Mesodermal cell (in vitro differentiated cells): Measurements from ENCODE around the gene SLC44A1.

Source experiments
- H3K27ac ChIP-seq: 2 replicates; pipeline ENCODE4 v1.7.0; 2013; ENCODE audit warnings: mild to moderate bottlenecking, low read depth, low read length, moderate library complexity; ENCODE audit not compliant: severe bottlenecking
- H3K36me3 ChIP-seq: 2 replicates; pipeline ENCODE4 v1.7.1; 2013; ENCODE audit warnings: mild to moderate bottlenecking, low read length, moderate library complexity; ENCODE audit not compliant: control insufficient read depth, insufficient read depth
- H3K4me1 ChIP-seq: one replicate; pipeline ENCODE4 v1.7.1; 2013; ENCODE audit warnings: mild to moderate bottlenecking, low read length; ENCODE audit not compliant: insufficient read depth, control insufficient read depth, poor library complexity, severe bottlenecking
- H3K4me3 ChIP-seq: 2 replicates; pipeline ENCODE4 v1.7.0; 2013; ENCODE audit warnings: low read length, control low read depth, mild to moderate bottlenecking; ENCODE audit not compliant: insufficient read depth, poor library complexity, severe bottlenecking; ENCODE audit errors: extremely low read depth
- H3K9me3 ChIP-seq: 2 replicates; pipeline ENCODE4 v1.7.1; 2013; ENCODE audit warnings: mild to moderate bottlenecking, low read length, moderate library complexity; ENCODE audit not compliant: control insufficient read depth
- WGBS, 2 experiments: methylation state at CpG; one replicate each; pipeline ENCODE4 v1.1.5; 2013; ENCODE audit warnings: missing lambda C conversion rate in 2 of 2; ENCODE audit not compliant: insufficient coverage in 2 of 2; 5-methylcytosine and 5-hydroxymethylcytosine counted together

SLC44A1 gene

DNA sequence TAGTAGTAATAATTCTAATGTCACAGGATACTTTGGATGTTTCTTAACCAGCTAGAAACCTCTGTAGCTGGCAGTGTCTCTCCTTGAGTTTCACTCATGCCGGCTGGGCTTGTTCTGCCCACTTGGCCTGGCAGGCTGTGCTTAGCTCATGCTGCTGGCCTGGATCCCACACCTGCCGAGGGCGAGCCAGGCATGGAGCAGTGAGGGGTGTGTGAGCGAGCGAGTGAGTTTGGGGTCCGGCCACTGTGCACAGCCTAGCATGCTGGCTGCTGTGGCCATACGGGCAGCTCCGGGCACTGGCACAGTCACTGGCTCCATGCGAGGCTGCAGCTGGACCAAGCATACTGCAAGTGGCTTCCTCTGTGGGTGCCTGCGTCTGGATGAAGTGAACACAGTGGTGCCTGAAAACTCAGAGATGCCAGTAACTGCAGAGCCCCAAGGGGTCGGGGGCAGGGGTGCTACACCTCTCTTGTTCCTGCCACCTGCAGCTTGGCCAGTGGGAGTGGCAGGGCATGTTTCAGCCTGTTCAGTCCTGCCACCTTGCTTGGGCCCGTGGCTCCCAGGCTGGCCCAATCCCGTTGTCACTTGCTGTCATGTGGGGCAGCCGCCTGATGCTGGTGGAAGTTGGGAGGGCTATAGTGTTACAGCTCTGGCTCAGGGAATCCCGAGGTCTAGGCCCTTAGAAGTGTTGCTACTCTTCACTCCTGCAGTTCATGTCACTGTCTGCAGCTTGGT is 213.3 kb downstream of the SLC44A1 start:
- H3K4me3 ChIP-seq, result no peak overlapping the region
- H3K4me1 ChIP-seq, result no peaks in the 10 kb centered on the region
- peaks cover 13% of the 10 kb centered on the region for H3K9me3 ChIP-seq
- H3K36me3 ChIP-seq, result peaks cover 19% of the 10 kb centered on the region
- H3K27ac ChIP-seq, result no peak overlapping the region
- WGBS, 2 experiments, result 95 to 97% methylated on average over 13 to 14 of the region's 15 CpGs

DNA sequence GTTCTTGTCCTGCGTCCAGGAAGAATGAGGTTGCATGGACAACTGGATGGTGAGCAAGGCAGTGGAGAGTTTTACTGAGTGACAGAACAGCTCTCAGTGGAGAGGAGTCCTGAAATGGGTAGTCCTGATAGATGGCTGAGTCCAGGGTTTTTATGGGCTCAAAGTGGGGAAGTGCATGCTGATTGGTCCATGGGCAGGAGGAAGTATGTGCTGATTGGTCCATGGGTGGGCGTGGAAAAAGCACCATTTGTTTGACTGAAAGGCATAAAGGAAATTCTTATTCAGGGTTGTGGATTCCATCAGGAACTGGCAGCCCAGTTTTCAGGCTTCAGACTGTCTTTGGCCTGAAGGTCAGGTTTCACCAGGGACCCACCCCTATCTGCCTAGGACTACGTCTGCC is 214.0 kb downstream of the SLC44A1 start:
- no peak overlapping the region for H3K27ac ChIP-seq
- H3K9me3 ChIP-seq, result peaks cover 13% of the 10 kb centered on the region
- H3K4me1 ChIP-seq, result no peaks in the 10 kb centered on the region
- peaks cover 19% of the 10 kb centered on the region for H3K36me3 ChIP-seq
- no peak overlapping the region for H3K4me3 ChIP-seq
- whole genome bisulfite sequencing, 2 experiments, result 94 to 100% methylated on average over 2 of the region's 3 CpGs

DNA sequence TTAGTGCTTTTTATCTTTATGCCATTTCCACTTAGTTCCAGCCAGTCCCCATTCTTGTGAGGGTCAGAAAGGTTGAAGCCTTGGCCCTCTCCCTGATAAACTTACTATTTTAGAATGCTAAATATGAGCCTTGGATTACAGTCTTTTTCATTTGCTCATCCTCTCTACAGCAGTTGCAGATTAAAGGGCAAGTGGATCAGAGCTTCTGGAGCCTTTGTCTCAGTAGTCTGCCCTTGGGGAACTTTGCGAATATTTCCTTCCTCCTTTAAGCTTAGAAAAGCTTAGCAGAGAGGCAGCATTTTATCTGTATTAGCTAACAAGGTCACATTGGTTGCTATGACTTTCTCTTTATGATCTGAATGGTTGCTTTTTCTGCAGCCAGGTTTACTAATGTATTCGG is 214.9 kb downstream of the SLC44A1 start:
- Histone ChIP-seq H3K36me3 (peaks cover 19% of the 10 kb centered on the region), H3K27ac (no peak overlapping the region), H3K9me3 (peaks cover 13% of the 10 kb centered on the region), H3K4me3 (no peak overlapping the region), H3K4me1 (no peaks in the 10 kb centered on the region)
- WGBS, 2 experiments, result 100% methylated on average over 1 of the region's 2 CpGs

DNA sequence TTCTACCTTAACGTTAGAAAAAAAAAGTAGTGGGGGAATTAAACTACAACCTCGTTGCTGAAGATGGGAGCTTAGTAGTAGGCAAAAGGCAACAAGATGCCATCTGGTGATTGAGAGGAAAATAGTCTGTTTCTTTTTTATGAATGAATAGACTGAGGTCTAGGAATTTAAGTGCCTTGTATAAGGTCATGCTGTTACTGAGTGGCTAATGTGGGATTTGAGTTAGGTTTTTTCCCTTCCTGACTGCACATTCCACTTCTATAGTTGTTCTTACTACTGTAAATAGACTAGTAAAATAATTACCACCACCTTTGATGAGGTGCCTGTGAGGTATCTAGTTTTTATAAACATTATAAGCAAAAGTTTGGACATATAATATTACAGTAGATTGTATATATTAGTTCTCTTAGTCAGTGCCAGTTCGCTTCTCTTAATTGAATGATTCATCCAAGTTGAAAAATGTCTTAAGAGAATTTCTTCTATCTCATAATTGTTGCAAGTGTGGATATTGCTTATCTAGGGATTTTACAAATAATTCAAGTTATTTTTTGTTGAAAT is 222.5 kb downstream of the SLC44A1 start:
- Histone ChIP-seq H3K27ac (no peak overlapping the region), H3K4me3 (no peak overlapping the region), H3K4me1 (no peaks in the 10 kb centered on the region), H3K36me3 (peaks cover 46% of the 10 kb centered on the region), H3K9me3 (no peaks in the 10 kb centered on the region)
- WGBS, 2 experiments, result 93 to 100% methylated on average over 2 of the region's 3 CpGs

DNA sequence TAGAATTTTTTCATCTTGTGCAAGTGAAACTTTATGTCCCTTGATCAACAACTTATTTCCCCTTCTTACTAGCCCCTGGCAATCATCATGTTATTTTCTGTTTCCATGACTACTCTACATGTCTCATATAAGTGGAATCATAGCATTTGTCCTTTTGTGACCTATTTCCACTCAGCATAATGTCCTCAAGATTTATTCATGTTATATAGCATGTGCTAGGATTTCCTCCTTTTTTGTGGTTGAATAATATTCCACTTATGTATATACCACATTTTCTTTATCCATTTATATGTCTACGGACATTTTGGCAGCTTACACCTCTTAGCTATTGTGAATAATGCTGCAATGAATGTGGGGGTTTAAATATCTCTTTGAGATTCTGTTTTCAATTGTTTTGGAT is 224.4 kb downstream of the SLC44A1 start:
- H3K4me1 ChIP-seq, result no peaks in the 10 kb centered on the region
- H3K9me3 ChIP-seq, result no peaks in the 10 kb centered on the region
- peaks cover 51% of the 10 kb centered on the region for H3K36me3 ChIP-seq
- WGBS, 2 experiments, result no CpG with 5 or more reads among the region's 1 CpG
- H3K4me3 ChIP-seq, result no peak overlapping the region
- no peak overlapping the region for H3K27ac ChIP-seq

DNA sequence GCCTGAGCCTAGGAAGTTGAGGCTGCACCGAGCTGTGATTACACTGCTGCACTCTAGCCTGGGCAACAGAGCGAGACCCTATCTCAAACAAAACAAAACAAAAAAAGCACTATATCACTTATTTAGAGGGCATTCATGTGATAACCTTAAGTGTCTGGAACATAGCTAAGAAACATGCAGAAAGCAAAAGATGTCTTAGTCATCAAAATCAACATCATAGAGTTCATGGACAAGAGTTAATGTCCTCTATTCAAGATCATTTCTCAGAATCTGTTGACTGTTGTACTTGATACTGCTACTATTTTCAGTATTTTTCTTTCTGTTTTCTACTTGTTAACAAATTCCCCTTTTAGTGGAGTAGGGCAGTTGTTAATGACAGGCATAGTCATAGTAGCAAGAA is 228.8 kb downstream of the SLC44A1 start:
- H3K9me3 ChIP-seq, result no peaks in the 10 kb centered on the region
- no peak overlapping the region for H3K27ac ChIP-seq
- no peaks in the 10 kb centered on the region for H3K4me1 ChIP-seq
- H3K4me3 ChIP-seq, result no peak overlapping the region
- H3K36me3 ChIP-seq, result peaks cover 26% of the 10 kb centered on the region
- no CpG with 5 or more reads among the region's 2 CpGs for WGBS, 2 experiments

DNA sequence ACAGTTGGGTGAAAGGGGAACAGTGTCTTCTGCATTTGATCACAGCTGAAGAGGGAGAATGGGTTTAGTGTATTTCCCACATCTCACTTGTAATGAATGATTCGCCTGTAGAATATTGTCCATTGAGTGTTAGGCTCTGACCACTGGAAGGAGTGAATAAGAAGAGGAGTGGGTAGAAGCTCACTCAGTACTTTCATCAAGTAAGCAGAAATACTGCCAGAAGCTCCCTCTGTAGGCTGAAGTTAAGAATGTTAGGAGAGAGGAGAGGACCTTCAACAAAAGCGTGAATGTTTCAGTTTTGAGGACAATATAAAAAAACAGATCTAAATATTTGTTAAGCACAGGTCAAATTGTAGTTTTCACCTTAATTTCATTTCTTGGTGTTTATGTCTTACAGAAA is 230.9 kb downstream of the SLC44A1 start:
- WGBS, 2 experiments, result 43% methylated on average over 1 of the region's 2 CpGs; no CpG with 5 or more reads in 1 of the 2 experiments
- H3K27ac ChIP-seq, result no peak overlapping the region
- no peaks in the 10 kb centered on the region for H3K4me1 ChIP-seq
- H3K4me3 ChIP-seq, result no peak overlapping the region
- no peaks in the 10 kb centered on the region for H3K9me3 ChIP-seq
- peaks cover 11% of the 10 kb centered on the region for H3K36me3 ChIP-seq

DNA sequence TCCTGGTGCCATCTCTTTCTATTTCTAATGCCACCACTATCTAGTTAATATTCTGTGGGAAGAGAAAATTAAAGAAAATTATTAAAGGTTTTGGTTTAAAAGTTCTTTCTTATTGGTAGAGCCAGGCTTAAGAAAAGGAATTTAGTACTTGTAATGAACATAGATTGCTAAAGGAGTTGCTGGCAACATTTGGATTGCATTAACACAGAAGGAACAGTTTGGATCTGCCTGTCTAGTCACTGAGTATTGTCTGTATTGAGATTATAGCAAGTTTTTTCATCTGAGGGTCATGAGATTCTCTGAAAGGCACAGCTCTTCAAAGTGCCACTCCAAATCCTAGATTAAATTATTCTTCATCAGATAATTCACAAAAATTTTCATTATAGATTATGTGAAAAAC is 235.4 kb downstream of the SLC44A1 start:
- Histone ChIP-seq H3K9me3 (no peaks in the 10 kb centered on the region), H3K4me1 (no peaks in the 10 kb centered on the region)

DNA sequence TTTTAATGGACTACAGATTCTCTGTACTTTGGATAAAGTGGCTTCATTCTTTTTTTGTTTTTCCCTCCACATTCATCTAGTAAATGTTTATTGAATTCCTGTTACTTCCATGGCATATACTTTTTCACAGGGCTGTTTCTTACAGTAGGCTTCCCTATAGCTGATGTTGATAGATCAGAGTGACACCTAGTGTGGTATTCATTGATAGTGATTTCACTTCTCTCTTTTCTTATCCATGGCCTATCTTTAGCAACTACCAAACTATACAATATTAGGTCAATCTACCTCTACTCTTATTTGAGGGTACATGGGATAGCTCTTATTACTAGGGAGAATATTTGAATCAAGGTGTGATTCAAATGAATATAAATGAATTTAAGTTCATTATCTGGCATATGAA is 239.2 kb downstream of the SLC44A1 start:
- no peaks in the 10 kb centered on the region for H3K9me3 ChIP-seq
- no peaks in the 10 kb centered on the region for H3K4me1 ChIP-seq
- no peak overlapping the region for H3K27ac ChIP-seq
- no peak overlapping the region for H3K4me3 ChIP-seq
- peaks cover 15% of the 10 kb centered on the region for H3K36me3 ChIP-seq

More for the DNA sequence above, 235.4 kb downstream of the SLC44A1 start:
- no peak overlapping the region for H3K27ac ChIP-seq
- H3K4me3 ChIP-seq, result no peak overlapping the region
- H3K36me3 ChIP-seq, result no peaks in the 10 kb centered on the region

DNA sequence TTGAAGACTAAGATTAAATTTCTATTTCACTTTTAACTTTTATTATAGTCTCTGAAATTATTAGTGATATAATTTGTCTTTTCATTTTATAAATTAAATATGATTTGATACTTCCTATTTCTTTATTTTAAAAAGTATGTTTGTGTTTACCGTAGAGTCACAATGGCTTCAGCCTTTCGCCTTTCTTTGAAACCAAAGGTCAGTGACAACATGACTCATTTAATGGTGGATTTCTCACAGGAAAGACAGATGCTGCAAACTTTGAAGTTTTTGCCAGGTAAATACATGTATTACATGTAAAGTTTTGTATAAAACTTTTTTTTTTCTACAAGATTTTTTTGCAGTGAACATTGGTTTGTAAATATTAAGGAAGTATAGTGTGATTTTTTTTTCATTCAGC is 239.8 kb downstream of the SLC44A1 start:
- Histone ChIP-seq H3K27ac (no peak overlapping the region), H3K4me3 (no peak overlapping the region), H3K4me1 (no peaks in the 10 kb centered on the region), H3K9me3 (no peaks in the 10 kb centered on the region), H3K36me3 (peaks cover 20% of the 10 kb centered on the region)
- WGBS, 2 experiments, result 90% methylated on average over 2 of the region's 2 CpGs; no CpG with 5 or more reads in 1 of the 2 experiments

DNA sequence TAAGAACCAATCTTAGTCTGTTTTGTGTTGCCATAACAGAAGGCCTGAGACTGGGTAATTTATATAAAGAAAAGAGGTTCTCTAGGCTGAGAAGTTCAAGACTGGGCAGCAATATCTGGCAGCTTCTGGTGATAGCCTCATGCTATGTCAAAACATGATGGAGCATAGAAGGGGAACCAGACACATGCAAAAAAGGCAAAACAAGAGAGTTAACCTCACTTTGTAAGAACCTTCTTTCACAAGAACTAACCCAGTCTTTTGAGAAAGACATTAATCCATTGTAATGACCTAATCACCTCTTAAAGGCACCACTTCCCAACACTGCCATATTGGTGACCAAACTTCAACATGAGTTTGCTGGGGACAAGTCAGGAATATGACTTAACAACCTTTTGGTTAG is 240.7 kb downstream of the SLC44A1 start:
- H3K36me3 ChIP-seq, result peaks cover 20% of the 10 kb centered on the region
- no peaks in the 10 kb centered on the region for H3K9me3 ChIP-seq
- no peak overlapping the region for H3K27ac ChIP-seq

More for the DNA sequence above, 240.7 kb downstream of the SLC44A1 start:
- Histone ChIP-seq H3K4me3 (no peak overlapping the region), H3K4me1 (no peaks in the 10 kb centered on the region)
